HEK293 (cell line): ENCODE measurements around the gene CTIF.

ENCODE experiments used
- CTCF ChIP-seq: fragments of 450-650 bp; formaldehyde crosslinking; IDR thresholded peaks from 2 replicates; pipeline ENCODE4 v1.5.1; 2016; ENCODE audit warnings: missing biosample characterization, missing genetic modification characterization
- ELK4 ChIP-seq: IDR thresholded peaks from 2 replicates; pipeline ENCODE4 v1.6.1; 2011; ENCODE audit warnings: mild to moderate bottlenecking, low read depth, low read length, borderline replicate concordance
- INSM2 ChIP-seq: fragments of 450-650 bp; formaldehyde crosslinking; IDR thresholded peaks from 2 replicates; pipeline ENCODE4 v1.5.1; 2016; ENCODE audit warnings: missing biosample characterization, missing genetic modification characterization
- KLF10 ChIP-seq: fragments of 450-650 bp; IDR thresholded peaks from 2 replicates; pipeline ENCODE4 v1.5.1; 2018; ENCODE audit warnings: missing biosample characterization, mild to moderate bottlenecking, missing genetic modification characterization
- OVOL3 ChIP-seq: fragments of 450-650 bp; formaldehyde crosslinking; IDR thresholded peaks from 2 replicates; pipeline ENCODE4 v1.5.1; 2016; ENCODE audit warnings: missing biosample characterization, missing genetic modification characterization
- SETDB1 ChIP-seq: IDR thresholded peaks from one replicate; pipeline ENCODE4 v1.6.1; 2017; ENCODE audit warnings: mild to moderate bottlenecking, low read length, moderate library complexity, mixed read lengths; ENCODE audit not compliant: insufficient read length
- YY1 ChIP-seq: fragments of 450-650 bp; formaldehyde crosslinking; IDR thresholded peaks from 2 replicates; pipeline ENCODE4 v1.5.1; 2018; ENCODE audit warnings: missing biosample characterization, missing genetic modification characterization
- ZNF121 ChIP-seq: fragments of 450-650 bp; formaldehyde crosslinking; IDR thresholded peaks from 2 replicates; pipeline ENCODE4 v1.5.1; 2016; ENCODE audit warnings: missing biosample characterization, missing genetic modification characterization
- ZNF138 ChIP-seq: fragments of 450-650 bp; formaldehyde crosslinking; IDR thresholded peaks from 2 replicates; pipeline ENCODE4 v1.5.1; 2016; ENCODE audit warnings: missing biosample characterization, missing genetic modification characterization, borderline replicate concordance
- ZNF221 ChIP-seq: fragments of 450-650 bp; formaldehyde crosslinking; IDR thresholded peaks from 2 replicates; pipeline ENCODE4 v1.5.1; 2017; ENCODE audit warnings: missing biosample characterization, missing genetic modification characterization, borderline replicate concordance
- ZNF433 ChIP-seq: fragments of 450-650 bp; formaldehyde crosslinking; IDR thresholded peaks from 2 replicates; pipeline ENCODE4 v1.5.1; 2016; ENCODE audit warnings: missing biosample characterization, missing genetic modification characterization, low read depth
- ZNF645 ChIP-seq: fragments of 450-650 bp; formaldehyde crosslinking; IDR thresholded peaks from 2 replicates; pipeline ENCODE4; 2016; ENCODE audit warnings: missing biosample characterization, missing genetic modification characterization
- ZSCAN5A ChIP-seq: fragments of 450-650 bp; formaldehyde crosslinking; IDR thresholded peaks from 2 replicates; pipeline ENCODE4 v1.5.1; 2016; ENCODE audit warnings: missing biosample characterization, missing genetic modification characterization

GRCh38 chr18:48713309-48713708, 174.5 kb downstream of the CTIF start:
- TF ChIP-seq ZNF645 (tag by site-specific recombination) (no peak), KLF10 (tag by site-specific recombination) (no peak), INSM2 (tag by site-specific recombination) (no peak), ZNF121 (tag by site-specific recombination) (no peak), CTCF (no peak), SETDB1 (no peak), ZSCAN5A (tag by site-specific recombination) (no peak), ELK4 (no peak), ZNF221 (tag by site-specific recombination) (no peak), ZNF138 (no peak), YY1 (tag by site-specific recombination) (no peak), OVOL3 (tag by site-specific recombination) (no peak), ZNF433 (tag by site-specific recombination) (no peak)
